AG04450 (cell line): ENCODE results near the gene TNRC6B. TPM values are rescaled to one million over a fixed set of nuclear protein-coding genes. Genes with fewer than 3 reads are reported as not detected.
"Not testable (repeated sequence)": the region's sequence is repeated elsewhere in the genome, so short reads cannot be mapped to it uniquely, and the experiment has no call there.

Source experiments
- CTCF ChIA-PET: fragments of 300-600, 350-600 bp; formaldehyde crosslinking; extraction: SDS; loops from one replicate; lab custom pipeline; 2022; ENCODE audit warnings: antibody characterized with exemption, inconsistent platforms; lab: Charles Lee
- POLR2A ChIA-PET: fragments of 350-600 bp; formaldehyde crosslinking; extraction: SDS; loops from one replicate; lab custom pipeline; 2021; ENCODE audit warnings: antibody characterized with exemption, inconsistent platforms; lab: Yijun Ruan, JAX
- DNase-seq: peaks from one replicate; pipeline ENCODE4 v3.0.0-alpha.2; 2011; ENCODE audit warnings: low read depth, low spot score
- H3K27ac ChIP-seq: one replicate; pipeline ENCODE4 v1.5.1; 2012; ENCODE audit warnings: low read depth, low read length, control low read depth
- H3K27me3 ChIP-seq: one replicate; pipeline ENCODE4 v1.6.0; 2012; ENCODE audit warnings: low read length; ENCODE audit not compliant: control insufficient read depth, insufficient read depth
- H3K4me3 ChIP-seq: 2 replicates; pipeline ENCODE4 v1.5.1; 2011; ENCODE audit warnings: mild to moderate bottlenecking, low read depth, low read length, control low read depth
- H3K9me3 ChIP-seq: 2 replicates; pipeline ENCODE4 v1.5.1; 2012; ENCODE audit warnings: low read length; ENCODE audit not compliant: control insufficient read depth, insufficient read depth
- CTCF ChIP-seq: IDR thresholded peaks from 2 replicates; pipeline ENCODE4 v1.5.1; 2011; ENCODE audit warnings: low read depth, low read length, control low read depth, inconsistent platforms
- polyA plus RNA-seq: library from polyadenylated mRNA; depleted of rRNA; stranded (reverse); fragments of >200 nt; gene quantifications from 2 replicates; pipeline ENCODE4 v1.2.3, GENCODE V29; 2011

Gene TNRC6B
- polyA plus RNA-seq, 1 experiment = 6.6 TPM

GRCh38 chr22:40190501-40190900, 12.8 kb downstream of the TNRC6B start:
- ChIA-PET CTCF (no interaction called here), POLR2A (interaction anchor here (0.6 kb wide), 1 partner anchor 126 kb away, joined by 3 read pairs; no protein-coding TSS in a partner anchor)
- no peak overlapping the region for H3K4me3 ChIP-seq
- H3K9me3 ChIP-seq = no peaks in the 10 kb centered on the region
- H3K27ac ChIP-seq = no peak overlapping the region
- no peaks in the 10 kb centered on the region for H3K27me3 ChIP-seq
- no peak for DNase-seq
- TF ChIP-seq CTCF = no peak

- Histone ChIP-seq H3K27me3 (no peaks in the 10 kb centered on the region), H3K27ac (no peak overlapping the region), H3K4me3 (no peak overlapping the region), H3K9me3 (no peaks in the 10 kb centered on the region)
- peak; percentile 44 for TF ChIP-seq CTCF
- no peak for DNase-seq
- POLR2A ChIA-PET = interaction anchor here (1.0 kb wide), 1 partner anchor 16 kb away, joined by 3 read pairs; the partner anchor contains the start of gene TNRC6B
- CTCF ChIA-PET = interaction anchor here (0.6 to 2.1 kb wide), 11 partner anchors 9 to 184 kb away, joined by 3 to 7 read pairs (median 4); no protein-coding TSS in a partner anchor
Observed at GRCh38 chr22:40193429-40194421, 16.0 kb downstream of the TNRC6B start.

GRCh38 chr22:40194656-40195055, 16.9 kb downstream of the TNRC6B start:
- CTCF ChIA-PET = interaction anchor here (2.1 kb wide), 1 partner anchor 153 kb away, joined by 6 read pairs; no protein-coding TSS in a partner anchor
- H3K4me3 ChIP-seq = no peak overlapping the region
- POLR2A ChIA-PET = interaction anchor here (0.7 kb wide), 1 partner anchor 675 kb away, joined by 4 read pairs; the partner anchor contains the start of gene ATF4

GRCh38 chr22:40196628-40197360, 19.1 kb downstream of the TNRC6B start:
- Histone ChIP-seq H3K4me3 (no peak overlapping the region), H3K27me3 (no peaks in the 10 kb centered on the region), H3K27ac (no peak overlapping the region), H3K9me3 (no peaks in the 10 kb centered on the region)
- CTCF ChIA-PET = no interaction called here
- DNase-seq = peak; percentile 86
- no peak for TF ChIP-seq CTCF
- POLR2A ChIA-PET = interaction anchor here (0.6 to 1.7 kb wide), 7 partner anchors 8 to 153 kb away, joined by 3 to 19 read pairs (median 5); partner anchors contain the start of gene TNRC6B

More at GRCh38 chr22:40194656-40195055, 16.9 kb downstream of the TNRC6B start:
- H3K27ac ChIP-seq = no peak overlapping the region
- no peak for DNase-seq
- no peaks in the 10 kb centered on the region for H3K27me3 ChIP-seq
- TF ChIP-seq CTCF = no peak
- H3K9me3 ChIP-seq = no peaks in the 10 kb centered on the region

GRCh38 chr22:40197421-40197820, 19.7 kb downstream of the TNRC6B start:
- DNase-seq, H3K9me3 ChIP-seq, H3K27me3 ChIP-seq, CTCF ChIA-PET, H3K27ac ChIP-seq, H3K4me3 ChIP-seq: not testable (repeated sequence)
- POLR2A ChIA-PET = interaction anchor here (1.4 to 1.7 kb wide), 2 partner anchors 18 to 20 kb away, joined by 8 to 19 read pairs; partner anchors contain the start of gene TNRC6B
